ENCODE measurements around the gene PHOX2A.

PHOX2A gene

DNA sequence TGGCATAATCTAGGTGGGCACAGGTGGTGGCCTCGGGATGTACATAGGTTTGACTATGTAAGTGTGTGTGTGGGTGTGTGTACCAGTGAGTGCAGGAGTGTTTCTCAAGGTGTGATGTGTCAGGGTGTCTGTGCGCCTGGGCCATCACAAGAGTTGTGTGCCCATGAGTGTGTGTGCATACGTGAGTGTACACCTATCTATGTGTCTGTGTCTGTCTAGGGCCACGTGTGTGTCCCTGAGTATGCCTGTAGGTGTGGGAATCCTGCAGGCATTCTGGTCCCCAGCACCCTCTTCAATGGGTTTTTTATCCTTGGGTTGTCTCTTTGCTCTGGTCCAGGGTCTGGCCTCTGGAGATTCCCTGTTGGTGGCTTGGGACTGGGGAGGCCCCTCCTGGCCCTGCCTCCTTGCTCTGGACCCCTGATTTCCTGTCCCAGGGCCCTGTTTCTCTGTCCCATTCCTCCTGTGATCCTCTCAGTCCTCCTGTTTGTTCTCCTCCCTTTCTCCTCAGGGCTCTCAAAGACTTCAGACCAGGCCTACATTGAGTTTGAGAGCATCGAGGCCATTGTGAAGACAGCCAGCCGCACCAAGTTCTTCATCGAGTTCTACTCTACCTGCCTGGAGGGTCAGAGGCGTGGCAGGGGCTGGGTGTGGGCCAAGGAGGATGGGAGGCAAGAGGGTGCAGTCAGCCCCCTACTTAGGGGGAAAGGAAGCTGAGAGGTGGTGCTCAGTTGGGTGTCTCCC, 10.0 kb downstream of the PHOX2A start:
- DNase-seq (ENCODE audit: low spot score): no peak

GRCh38 chr11:72233056-72233772, 10.8 kb downstream of the PHOX2A start:
- DNase-seq (ENCODE audit: low spot score): no peak

DNA sequence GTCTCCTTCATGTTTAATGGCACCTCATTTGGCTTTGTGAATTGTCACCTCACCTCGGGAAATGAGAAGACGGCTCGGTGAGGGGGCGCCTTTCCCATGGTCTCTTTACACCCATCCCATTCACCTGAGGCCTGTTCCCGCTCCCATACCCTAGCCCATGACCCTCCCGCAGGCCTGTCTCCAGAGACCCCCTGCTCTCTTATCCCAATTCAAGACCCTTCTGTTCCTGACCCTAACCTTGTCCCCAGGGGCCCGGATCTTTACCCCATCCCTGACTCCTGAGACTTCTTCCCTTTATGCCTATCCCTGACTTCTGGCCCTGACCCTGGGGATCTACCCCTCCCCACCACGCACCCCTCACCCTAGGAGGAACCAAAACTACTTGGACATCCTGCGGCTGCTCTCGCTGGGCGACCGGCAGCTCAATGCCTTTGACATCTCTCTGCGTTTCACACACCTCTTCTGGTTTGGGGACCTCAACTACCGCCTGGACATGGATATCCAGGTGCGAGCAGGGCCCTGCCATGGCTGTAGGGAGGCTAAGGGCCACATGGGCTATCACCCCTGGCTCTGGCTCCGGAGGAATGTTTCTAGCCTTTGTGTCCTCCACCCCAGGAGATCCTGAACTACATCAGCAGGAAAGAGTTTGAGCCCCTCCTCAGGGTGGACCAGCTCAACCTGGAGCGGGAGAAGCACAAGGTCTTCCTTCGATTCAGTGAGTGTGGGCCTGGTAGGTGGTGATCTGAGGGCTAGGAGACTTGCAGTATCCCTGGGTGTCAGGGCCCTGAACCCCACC, 11.5 kb downstream of the PHOX2A start:
- DNase-seq (ENCODE audit: low spot score): no peak

GRCh38 chr11:72231396-72232259, 12.3 kb downstream of the PHOX2A start:
- DNase-seq (ENCODE audit: low spot score): no peak

DNA sequence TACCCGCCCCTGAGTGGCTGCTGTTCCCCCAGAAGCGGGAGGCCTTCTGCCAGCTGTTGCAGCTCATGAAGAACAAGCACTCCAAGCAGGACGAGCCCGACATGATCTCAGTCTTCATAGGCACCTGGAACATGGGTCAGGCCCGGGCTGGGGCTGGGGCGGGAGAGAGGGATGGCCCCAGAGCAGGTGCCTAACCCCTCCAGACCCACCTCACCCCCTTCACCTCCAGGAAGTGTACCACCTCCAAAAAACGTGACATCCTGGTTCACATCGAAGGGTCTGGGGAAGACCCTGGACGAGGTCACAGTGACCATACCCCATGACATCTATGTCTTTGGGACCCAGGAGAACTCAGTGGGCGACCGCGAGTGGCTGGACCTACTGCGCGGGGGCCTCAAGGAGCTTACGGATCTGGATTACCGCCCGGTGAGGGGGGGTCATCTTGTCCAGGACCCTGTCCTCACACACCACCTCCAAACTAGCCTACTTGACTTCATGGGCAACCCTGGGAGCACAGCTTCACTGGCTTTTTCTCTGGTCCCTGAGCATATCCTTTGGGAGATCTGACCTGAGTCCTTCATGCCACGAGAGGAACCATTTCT, 13.1 kb downstream of the PHOX2A start:
- DNase-seq (ENCODE audit: low spot score): no peak

GRCh38 chr11:72229925-72230763, 13.8 kb downstream of the PHOX2A start:
- DNase-seq (ENCODE audit: low spot score): no peak

- DNase-seq (ENCODE audit: low spot score): no peak
Measured at GRCh38 chr11:72229336-72229924, 14.5 kb downstream of the PHOX2A start.

DNA sequence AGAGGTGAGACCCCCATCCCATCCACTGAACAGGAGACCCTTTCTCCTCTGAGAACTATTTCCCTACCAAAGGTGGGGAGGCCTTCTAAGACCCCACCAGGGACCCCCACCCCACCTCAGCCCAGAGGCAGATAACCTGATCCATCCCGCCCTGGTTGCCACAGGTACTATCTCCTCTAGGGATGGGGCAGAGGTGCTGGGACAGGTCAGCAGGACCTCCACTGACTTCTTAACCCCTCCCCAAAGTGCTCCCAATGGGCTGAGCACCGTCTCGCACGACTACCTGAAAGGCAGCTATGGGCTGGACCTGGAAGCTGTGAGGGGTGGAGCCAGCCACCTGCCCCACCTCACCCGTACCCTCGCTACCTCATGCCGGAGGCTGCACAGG, 15.1 kb downstream of the PHOX2A start:
- DNase-seq (ENCODE audit: low spot score): no peak

DNA sequence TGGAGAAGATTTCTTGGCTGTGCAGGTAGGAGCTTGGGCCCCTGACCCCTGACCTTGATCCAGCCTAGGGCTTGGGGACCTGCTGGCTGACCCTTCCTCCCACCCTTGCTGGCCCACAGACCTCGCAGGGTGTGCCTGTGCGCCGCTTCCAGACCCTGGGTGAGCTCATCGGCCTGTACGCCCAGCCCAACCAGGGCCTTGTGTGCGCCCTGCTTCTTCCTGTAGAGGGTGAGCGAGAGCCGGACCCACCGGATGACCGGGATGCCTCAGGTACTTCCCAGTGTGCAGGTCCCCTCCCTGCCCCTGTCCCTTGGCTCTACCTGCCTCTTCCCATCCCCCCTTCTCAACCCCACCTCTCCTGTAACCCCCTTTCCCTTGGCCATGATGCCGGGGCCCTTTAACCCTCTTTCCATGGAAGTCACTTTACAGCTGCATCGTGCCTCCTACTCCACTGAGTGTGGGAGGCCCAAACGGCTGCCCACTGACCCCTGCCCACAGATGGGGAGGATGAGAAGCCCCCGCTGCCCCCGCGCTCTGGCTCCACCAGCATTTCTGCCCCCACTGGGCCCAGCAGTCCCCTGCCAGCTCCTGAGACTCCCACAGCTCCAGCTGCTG, 15.6 kb downstream of the PHOX2A start:
- no peak for DNase-seq (ENCODE audit: low spot score)

DNA sequence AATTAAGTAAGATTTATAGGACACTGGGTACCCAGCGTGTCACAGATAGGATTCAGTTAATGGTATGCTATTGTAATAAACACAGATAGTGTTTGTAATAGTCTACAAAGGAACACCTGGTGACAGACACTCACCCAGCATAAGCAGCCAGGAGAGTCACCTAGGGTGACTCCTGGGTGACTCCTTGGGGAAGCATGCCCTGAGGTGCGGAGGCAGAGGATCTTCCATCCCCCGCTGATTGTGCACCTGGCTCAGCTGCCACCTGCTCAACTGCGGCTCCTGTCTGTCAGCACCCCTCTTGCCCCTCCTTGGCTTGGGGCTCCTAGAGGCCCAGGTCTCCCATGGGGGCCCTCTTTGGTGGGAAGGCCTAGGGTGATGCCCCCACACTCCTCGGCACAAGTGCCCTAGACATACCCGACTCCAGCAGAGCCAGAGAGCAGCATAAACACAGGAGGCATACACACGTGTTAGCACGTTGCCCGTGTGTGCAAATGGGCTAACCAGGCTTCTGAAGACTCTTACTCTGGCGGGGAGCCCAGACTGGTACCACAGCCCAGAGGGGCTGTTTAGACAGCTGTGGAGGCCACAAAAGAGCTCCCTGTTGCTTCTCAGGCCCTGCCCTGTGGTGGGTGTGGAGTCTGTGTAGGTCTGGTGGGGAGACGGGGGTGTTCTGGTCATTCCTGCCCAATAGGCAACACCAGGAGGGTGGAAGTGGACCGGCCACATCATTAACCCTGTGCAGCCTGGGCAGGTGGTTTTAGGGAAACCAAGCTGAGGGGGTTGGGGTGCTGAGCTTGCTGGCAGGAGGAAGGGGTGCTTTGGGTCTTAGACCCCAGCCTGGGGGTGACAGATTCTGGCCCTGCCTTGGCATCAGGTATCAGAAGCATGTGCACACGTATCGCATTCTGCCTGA, 16.4 kb downstream of the PHOX2A start:
- DNase-seq (ENCODE audit: low spot score): no peak

GRCh38 chr11:72226701-72227100, 17.3 kb downstream of the PHOX2A start:
- no peak for DNase-seq (ENCODE audit: low spot score)

DNA sequence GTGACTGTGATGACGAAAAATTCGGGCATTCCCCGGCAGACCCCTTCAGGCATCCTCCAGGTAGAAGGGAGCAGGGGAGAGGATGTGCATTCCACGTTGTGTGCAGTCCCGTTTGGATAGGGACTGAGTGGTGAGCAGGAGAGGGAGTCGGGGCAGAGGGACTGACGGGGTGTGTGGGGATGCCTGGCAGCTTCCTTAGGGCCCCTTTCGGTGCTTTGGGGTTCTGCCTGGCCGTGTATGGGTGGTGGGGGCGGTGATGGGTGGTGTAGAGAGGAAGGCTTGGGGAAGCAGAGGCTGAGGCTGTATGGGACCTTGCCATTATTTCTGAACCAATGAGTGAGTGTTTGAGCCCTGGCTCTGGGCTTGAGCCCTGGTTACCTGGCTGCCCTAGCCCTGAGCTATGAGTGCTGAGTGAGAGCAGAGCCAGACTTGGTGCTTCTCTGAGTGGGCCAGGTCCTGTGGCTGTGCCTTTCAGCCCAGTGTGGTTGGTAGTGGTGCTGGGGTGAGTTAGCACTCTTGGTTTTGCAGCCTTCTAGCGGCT, 18.5 kb downstream of the PHOX2A start:
- no peak for DNase-seq (ENCODE audit: low spot score)

DNA sequence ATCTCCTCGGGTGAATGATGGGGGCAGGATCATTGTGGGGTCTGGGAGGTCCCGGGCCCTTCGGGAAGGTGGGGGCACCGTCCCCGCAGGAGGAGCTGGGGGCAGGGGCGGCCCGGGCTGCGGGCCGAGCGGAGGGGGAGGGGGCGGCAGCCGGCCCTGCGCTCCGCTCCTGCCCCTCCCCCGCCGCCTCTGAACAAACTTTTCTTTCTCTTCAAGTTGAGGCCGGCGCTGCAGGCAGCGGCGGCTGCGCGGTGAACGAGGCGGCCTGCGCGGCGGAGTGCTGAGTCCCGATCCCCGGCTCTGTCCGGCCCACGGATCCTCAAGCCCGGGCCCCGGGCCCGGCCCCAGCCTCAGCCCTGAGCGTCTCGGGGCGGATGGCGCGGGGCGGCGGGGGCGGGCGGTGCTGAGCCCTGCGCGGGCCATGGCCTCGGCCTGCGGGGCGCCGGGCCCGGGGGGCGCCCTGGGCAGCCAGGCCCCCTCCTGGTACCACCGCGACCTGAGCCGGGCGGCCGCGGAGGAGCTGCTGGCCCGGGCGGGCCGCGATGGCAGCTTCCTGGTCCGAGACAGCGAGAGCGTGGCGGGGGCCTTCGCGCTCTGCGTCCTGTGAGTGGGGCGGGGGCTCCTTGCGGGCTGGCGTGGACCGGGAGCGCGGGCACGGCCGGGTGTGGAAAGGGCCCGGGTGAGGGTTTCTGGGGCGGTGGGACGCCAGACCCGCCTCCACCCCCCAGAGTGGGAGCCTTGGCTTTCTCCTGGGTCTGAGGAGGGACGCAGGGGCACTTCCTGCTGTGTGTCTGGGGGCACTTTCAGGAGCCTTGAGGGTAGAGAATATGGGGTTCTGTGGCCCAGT, 19.2 kb downstream of the PHOX2A start, which contains the start of gene INPPL1:
Gene INPPL1 (plus strand): TSS at position 204 of the 847 bp plus-strand sequence. CDS start 218 bp downstream, at position 422.
- DNase-seq (ENCODE audit: low spot score): no peak

DNA sequence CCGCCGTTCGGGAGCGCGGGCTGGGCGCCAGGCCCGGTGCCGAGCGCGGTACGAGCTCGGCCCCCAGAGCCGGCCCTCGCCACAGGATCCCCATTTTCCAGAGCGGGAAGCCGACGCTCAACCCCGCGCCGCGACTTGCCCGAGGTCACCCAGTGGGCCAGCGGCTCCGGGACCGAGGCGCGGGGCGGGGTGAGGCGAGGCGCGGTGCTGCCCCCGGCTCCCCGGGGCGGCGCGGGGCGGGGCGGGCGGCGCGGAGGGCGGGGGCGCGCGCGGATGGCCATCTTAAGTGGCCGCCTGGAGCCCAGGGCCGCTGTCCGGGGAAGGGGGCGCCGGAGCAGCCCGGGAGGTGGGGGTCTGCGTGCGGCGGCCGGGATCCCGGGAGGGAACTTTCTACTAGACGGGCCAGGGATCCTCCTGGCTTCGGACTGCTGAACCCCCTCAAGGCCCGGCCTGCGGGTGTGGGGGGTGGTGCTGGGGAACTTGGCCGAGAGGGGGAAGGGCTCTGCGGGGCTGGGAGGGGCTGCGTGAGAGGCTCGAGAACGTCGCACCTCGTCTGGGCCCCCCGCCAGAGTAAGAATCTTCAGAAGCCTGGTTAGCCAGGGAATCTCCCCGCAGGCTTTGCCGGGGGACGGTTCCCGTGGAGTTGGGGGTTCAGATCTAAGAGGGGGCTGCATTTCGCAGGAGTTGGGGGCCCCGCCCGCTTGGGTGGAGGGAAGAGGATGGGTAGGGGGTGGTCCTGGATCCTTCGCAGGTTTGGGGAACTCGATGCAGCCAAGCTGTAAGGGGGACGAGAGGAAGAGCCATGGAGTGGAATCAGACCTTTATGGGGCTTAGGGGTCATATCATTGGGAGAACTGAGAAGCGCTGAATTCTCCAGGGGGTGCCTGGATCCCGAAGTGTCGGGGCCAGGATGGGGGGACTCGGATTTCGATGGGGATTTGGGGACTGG, 20.1 kb downstream of the PHOX2A start:
- peak; percentile 53 for DNase-seq (ENCODE audit: low spot score)

- DNase-seq (ENCODE audit: low spot score): peak; percentile 81
Measured at GRCh38 chr11:72222907-72223614, 20.9 kb downstream of the PHOX2A start.
